Measurements from ENCODE around the gene RBCK1. TPM values are rescaled to one million over a fixed set of nuclear protein-coding genes. Genes with fewer than 3 reads are reported as not detected.

The RBCK1 gene
- total RNA-seq, 1 donor from 2014 or later: 119 TPM

DNA sequence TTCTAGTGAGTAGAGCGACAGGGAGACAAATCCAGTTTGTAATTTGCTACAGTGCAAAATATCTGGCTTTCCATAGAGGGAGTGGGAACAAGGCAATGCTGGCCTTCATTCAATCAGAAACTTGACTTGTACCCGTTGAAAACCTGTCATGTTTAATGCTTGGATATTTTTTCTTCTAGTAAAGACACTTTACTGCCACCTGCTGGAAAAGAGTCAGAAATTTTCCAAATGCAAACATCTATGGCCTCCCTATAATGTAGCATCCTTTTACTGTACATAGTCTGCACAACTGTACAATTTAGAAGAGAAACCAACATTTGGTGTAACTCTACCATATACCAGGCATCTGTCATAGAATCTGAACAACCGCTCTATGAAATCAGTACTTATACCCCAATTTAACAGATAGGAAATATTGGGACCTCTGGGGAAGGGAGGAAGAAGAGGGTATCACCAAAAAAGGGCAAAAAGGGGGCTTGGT, 70.9 kb downstream of the RBCK1 start:
- Mint-ChIP-seq H3K4me1 (ENCODE audit: unreplicated experiment) (peaks cover 17% of the 10 kb centered on the region), H3K4me3 (ENCODE audit: unreplicated experiment) (no peak overlapping the region), H3K27ac (ENCODE audit: unreplicated experiment) (peak overlapping the region; percentile 69), H3K27me3 (ENCODE audit: unreplicated experiment) (no peaks in the 10 kb centered on the region), H3K36me3 (ENCODE audit: unreplicated experiment) (peaks cover 30% of the 10 kb centered on the region), H3K9me3 (ENCODE audit: unreplicated experiment) (no peaks in the 10 kb centered on the region)
- no peak for DNase-seq (ENCODE audit: extremely low spot score, unreplicated experiment)
- TF ChIP-seq, protein P1, sequence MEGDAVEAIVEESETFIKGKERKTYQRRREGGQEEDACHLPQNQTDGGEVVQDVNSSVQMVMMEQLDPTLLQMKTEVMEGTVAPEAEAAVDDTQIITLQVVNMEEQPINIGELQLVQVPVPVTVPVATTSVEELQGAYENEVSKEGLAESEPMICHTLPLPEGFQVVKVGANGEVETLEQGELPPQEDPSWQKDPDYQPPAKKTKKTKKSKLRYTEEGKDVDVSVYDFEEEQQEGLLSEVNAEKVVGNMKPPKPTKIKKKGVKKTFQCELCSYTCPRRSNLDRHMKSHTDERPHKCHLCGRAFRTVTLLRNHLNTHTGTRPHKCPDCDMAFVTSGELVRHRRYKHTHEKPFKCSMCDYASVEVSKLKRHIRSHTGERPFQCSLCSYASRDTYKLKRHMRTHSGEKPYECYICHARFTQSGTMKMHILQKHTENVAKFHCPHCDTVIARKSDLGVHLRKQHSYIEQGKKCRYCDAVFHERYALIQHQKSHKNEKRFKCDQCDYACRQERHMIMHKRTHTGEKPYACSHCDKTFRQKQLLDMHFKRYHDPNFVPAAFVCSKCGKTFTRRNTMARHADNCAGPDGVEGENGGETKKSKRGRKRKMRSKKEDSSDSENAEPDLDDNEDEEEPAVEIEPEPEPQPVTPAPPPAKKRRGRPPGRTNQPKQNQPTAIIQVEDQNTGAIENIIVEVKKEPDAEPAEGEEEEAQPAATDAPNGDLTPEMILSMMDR (IDR thresholded peaks at IDR 0.05): peak; percentile 72

- no peaks in the 10 kb centered on the region for H3K9me3 Mint-ChIP-seq (ENCODE audit: unreplicated experiment)
- no peaks in the 10 kb centered on the region for H3K27me3 Mint-ChIP-seq (ENCODE audit: unreplicated experiment)
- peaks cover 17% of the 10 kb centered on the region for H3K4me1 Mint-ChIP-seq (ENCODE audit: unreplicated experiment)
- TF ChIP-seq, protein P1 (IDR thresholded peaks at IDR 0.05): no peak
- no peak overlapping the region for H3K27ac Mint-ChIP-seq (ENCODE audit: unreplicated experiment)
- peaks cover 32% of the 10 kb centered on the region for H3K36me3 Mint-ChIP-seq (ENCODE audit: unreplicated experiment)
- no peak overlapping the region for H3K4me3 Mint-ChIP-seq (ENCODE audit: unreplicated experiment)
- no peak for DNase-seq (ENCODE audit: extremely low spot score, unreplicated experiment)
Measured at GRCh38 chr20:479487-479886, 71.4 kb downstream of the RBCK1 start.

DNA sequence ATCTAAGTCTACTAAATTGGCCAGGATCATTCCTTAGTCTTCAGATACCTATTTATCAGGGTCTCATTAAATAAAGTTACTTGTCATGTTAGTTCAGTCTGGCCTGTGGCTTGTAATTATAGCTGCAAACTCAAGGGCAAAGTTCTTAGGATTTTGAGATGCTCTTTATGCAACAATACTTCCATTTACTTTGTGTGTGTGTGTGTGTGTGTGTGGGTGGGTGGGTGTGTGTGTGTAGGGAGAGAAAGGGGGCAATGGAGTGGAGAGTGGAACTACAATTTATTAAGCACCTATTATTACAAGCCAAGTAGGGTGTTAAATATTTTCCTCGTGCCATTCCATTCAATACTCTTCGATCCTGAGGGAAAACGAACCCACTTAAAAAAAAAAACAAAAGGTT, 71.9 kb downstream of the RBCK1 start:
- no peak overlapping the region for H3K27ac Mint-ChIP-seq (ENCODE audit: unreplicated experiment)
- H3K4me1 Mint-ChIP-seq (ENCODE audit: unreplicated experiment): peaks cover 17% of the 10 kb centered on the region
- H3K36me3 Mint-ChIP-seq (ENCODE audit: unreplicated experiment): peaks cover 33% of the 10 kb centered on the region
- no peak overlapping the region for H3K4me3 Mint-ChIP-seq (ENCODE audit: unreplicated experiment)
- TF ChIP-seq, protein P1 (IDR thresholded peaks at IDR 0.05): no peak
- no peaks in the 10 kb centered on the region for H3K27me3 Mint-ChIP-seq (ENCODE audit: unreplicated experiment)
- no peak for DNase-seq (ENCODE audit: extremely low spot score, unreplicated experiment)
- no peaks in the 10 kb centered on the region for H3K9me3 Mint-ChIP-seq (ENCODE audit: unreplicated experiment)

- Mint-ChIP-seq H3K9me3 (ENCODE audit: unreplicated experiment) (no peaks in the 10 kb centered on the region), H3K27me3 (ENCODE audit: unreplicated experiment) (no peaks in the 10 kb centered on the region), H3K27ac (ENCODE audit: unreplicated experiment) (no peak overlapping the region), H3K4me3 (ENCODE audit: unreplicated experiment) (no peak overlapping the region), H3K4me1 (ENCODE audit: unreplicated experiment) (peaks cover 17% of the 10 kb centered on the region), H3K36me3 (ENCODE audit: unreplicated experiment) (peaks cover 31% of the 10 kb centered on the region)
- DNase-seq (ENCODE audit: extremely low spot score, unreplicated experiment): no peak
- TF ChIP-seq, protein P1 (IDR thresholded peaks at IDR 0.05): no peak
Measured at GRCh38 chr20:481167-481566, 73.1 kb downstream of the RBCK1 start.

Other genes starting within 250 kb of the RBCK1 start
- gene DEFB128, start 218.6 kb upstream of the RBCK1 start, total RNA-seq: not detected in 2 replicates
- not detected in 2 replicates for gene DEFB129, start 181.0 kb upstream of the RBCK1 start, total RNA-seq
- not detected in 2 replicates for gene DEFB132, start 150.6 kb upstream of the RBCK1 start, total RNA-seq
- 17.6 and 19.9 TPM in 2 replicates for gene C20orf96, start 117.5 kb upstream of the RBCK1 start, total RNA-seq
- gene ZCCHC3, start 110.7 kb upstream of the RBCK1 start, total RNA-seq: 22.4 and 22.7 TPM in 2 replicates
- 30.8 and 31.7 TPM in 2 replicates for gene SOX12, start 82.7 kb upstream of the RBCK1 start, total RNA-seq
- 47.3 and 57.7 TPM in 2 replicates for gene NRSN2, start 61.2 kb upstream of the RBCK1 start, total RNA-seq
- gene TRIB3, start 27.5 kb upstream of the RBCK1 start, total RNA-seq: 49.1 and 62.6 TPM in 2 replicates
- gene TBC1D20, start 54.2 kb downstream of the RBCK1 start, total RNA-seq: 52.8 and 54.1 TPM in 2 replicates
- 129 TPM in 2 replicates for gene CSNK2A1, start 135.5 kb downstream of the RBCK1 start, total RNA-seq
- not detected in 2 replicates for gene TCF15, start 202.0 kb downstream of the RBCK1 start, total RNA-seq
- 12.7 and 14.3 TPM in 2 replicates for gene SRXN1, start 244.9 kb downstream of the RBCK1 start, total RNA-seq

Data from osteocyte (in vitro differentiated cells).